KMS-11 (cell line): Measurements from ENCODE around the gene MRPS25.

Source experiments
- H2AFZ ChIP-seq: fragments of 200-600 bp; sonication (generic); 2 replicates; pipeline ENCODE4 v1.6.1; 2016; ENCODE audit warnings: antibody characterized with exemption, mixed run types, low read depth
- H3K27ac ChIP-seq: fragments of 200-600 bp; sonication (generic); 2 replicates; pipeline ENCODE4 v1.6.1; 2016; ENCODE audit warnings: mild to moderate bottlenecking, mixed run types
- H3K27me3 ChIP-seq: fragments of 200-600 bp; sonication (generic); 2 replicates; pipeline ENCODE4 v1.6.1; 2017; ENCODE audit warnings: mild to moderate bottlenecking, low read depth, mixed run types, moderate library complexity; ENCODE audit not compliant: insufficient read depth
- H3K36me3 ChIP-seq: fragments of 200-600 bp; sonication (generic); 2 replicates; pipeline ENCODE4 v1.6.1; 2017; ENCODE audit warnings: mild to moderate bottlenecking, mixed run types; ENCODE audit not compliant: insufficient read depth
- H3K4me1 ChIP-seq: fragments of 200-600 bp; sonication (generic); 2 replicates; pipeline ENCODE4 v1.6.1; 2016; ENCODE audit warnings: mild to moderate bottlenecking, low read depth, mixed run types; ENCODE audit not compliant: poor library complexity, severe bottlenecking
- H3K4me2 ChIP-seq: fragments of 200-600 bp; sonication (generic); 2 replicates; pipeline ENCODE4 v1.7.0; 2016; ENCODE audit warnings: mild to moderate bottlenecking, mixed run types
- H3K4me3 ChIP-seq: fragments of 200-600 bp; sonication (generic); IDR thresholded peaks from 2 replicates; pipeline ENCODE4 v1.6.1; 2017; ENCODE audit warnings: low read depth, low read length, mixed read lengths; ENCODE audit not compliant: insufficient read depth
- H3K79me2 ChIP-seq: fragments of 200-600 bp; sonication (generic); 2 replicates; pipeline ENCODE4 v1.6.1; 2016; ENCODE audit warnings: low read depth, mixed run types; ENCODE audit not compliant: insufficient read depth
- H3K9ac ChIP-seq: fragments of 200-600 bp; sonication (generic); 2 replicates; pipeline ENCODE4 v1.6.1; 2016; ENCODE audit warnings: mild to moderate bottlenecking, mixed run types
- H4K20me1 ChIP-seq: fragments of 200-600 bp; sonication (generic); 2 replicates; pipeline ENCODE4 v1.6.1; 2016; ENCODE audit warnings: mild to moderate bottlenecking, mixed run types; ENCODE audit not compliant: insufficient read depth
- TF ChIP-seq, protein P1 (sequence below): fragments of 200-600 bp; sonication (generic); conservative IDR thresholded peaks from 2 replicates; pipeline ENCODE4 v1.6.1; 2017; ENCODE audit warnings: low read depth, mild to moderate bottlenecking, antibody characterized with exemption, low read length, moderate library complexity, mixed read lengths

Gene MRPS25

DNA sequence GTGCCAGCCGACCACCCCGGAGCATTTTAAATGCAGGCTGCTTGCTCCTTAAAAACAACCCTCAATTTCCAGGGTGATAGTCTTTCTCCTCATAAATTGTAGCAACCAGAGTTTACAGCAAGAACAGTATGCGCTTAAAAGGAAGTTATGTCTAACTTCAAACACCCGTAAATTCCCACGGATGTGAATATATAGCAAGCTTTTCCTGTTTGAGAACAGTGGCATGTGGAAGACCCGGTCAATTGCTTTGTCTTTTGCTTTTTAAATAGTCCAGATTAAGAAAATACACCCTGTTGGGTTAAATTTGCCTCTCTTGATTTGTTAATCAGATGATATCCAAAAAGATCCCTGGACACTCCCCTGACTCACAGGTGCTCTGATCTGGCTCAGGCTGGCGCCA lies 20.8 kb downstream of the MRPS25 start:
- Histone ChIP-seq H3K27ac (no peak overlapping the region; the same call in 1 of the 2 replicates), H3K36me3 (no peaks in the 10 kb centered on the region; the same call in 1 of the 2 replicates), H3K4me3 (no peak overlapping the region), H3K4me2 (no peak overlapping the region), H3K9ac (no peak overlapping the region), H3K79me2 (no peaks in the 10 kb centered on the region), H2AFZ (no peak overlapping the region), H3K4me1 (peaks cover 34% of the 10 kb centered on the region), H3K27me3 (no peaks in the 10 kb centered on the region), H4K20me1 (no peaks in the 10 kb centered on the region)
- TF ChIP-seq, protein P1, sequence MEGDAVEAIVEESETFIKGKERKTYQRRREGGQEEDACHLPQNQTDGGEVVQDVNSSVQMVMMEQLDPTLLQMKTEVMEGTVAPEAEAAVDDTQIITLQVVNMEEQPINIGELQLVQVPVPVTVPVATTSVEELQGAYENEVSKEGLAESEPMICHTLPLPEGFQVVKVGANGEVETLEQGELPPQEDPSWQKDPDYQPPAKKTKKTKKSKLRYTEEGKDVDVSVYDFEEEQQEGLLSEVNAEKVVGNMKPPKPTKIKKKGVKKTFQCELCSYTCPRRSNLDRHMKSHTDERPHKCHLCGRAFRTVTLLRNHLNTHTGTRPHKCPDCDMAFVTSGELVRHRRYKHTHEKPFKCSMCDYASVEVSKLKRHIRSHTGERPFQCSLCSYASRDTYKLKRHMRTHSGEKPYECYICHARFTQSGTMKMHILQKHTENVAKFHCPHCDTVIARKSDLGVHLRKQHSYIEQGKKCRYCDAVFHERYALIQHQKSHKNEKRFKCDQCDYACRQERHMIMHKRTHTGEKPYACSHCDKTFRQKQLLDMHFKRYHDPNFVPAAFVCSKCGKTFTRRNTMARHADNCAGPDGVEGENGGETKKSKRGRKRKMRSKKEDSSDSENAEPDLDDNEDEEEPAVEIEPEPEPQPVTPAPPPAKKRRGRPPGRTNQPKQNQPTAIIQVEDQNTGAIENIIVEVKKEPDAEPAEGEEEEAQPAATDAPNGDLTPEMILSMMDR: no peak

DNA sequence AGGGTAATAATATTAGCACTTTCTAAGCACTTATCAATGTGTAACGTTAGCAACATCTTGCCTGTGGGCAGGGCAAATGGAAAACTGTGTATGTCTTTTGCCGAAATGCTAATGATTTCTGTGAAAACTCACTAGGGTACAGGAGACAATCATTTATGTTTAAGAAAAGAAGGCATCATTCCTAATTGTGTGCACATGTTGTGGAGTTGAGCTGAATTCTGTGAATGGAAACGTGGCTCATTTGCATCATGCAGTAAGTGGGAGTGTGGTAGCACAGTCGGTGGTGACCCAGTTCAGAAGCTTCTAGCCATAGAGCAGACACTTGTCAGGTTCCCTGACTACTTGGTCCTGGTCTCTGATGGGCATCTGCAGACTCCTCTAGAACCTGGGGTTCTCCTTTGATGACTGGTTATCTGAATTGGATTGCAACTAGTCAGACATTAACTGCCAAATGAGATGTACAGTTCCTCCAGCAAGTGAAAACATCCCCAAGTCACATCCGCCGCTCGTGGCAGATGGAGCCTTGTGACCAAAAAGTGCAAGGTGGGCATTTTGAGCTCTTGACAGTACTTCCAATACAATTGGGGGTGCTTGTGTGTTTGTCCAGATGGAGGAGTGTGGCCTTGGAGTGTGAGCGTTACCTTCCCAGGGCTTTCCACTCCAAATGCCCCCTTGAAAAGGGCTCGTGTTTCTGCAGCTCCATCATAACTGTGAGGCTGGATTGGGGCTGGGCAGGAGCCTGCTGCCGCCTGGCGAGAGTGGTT lies 21.5 kb downstream of the MRPS25 start:
- H3K27ac ChIP-seq: no peak overlapping the region
- H4K20me1 ChIP-seq: no peaks in the 10 kb centered on the region
- H3K4me2 ChIP-seq: no peak overlapping the region
- TF ChIP-seq, protein P1: no peak
- H3K27me3 ChIP-seq: no peaks in the 10 kb centered on the region
- no peak overlapping the region for H2AFZ ChIP-seq
- peaks cover 34% of the 10 kb centered on the region for H3K4me1 ChIP-seq
- no peaks in the 10 kb centered on the region; the same call in 1 of the 2 replicates for H3K36me3 ChIP-seq
- no peaks in the 10 kb centered on the region for H3K79me2 ChIP-seq
- no peak overlapping the region for H3K9ac ChIP-seq
- no peak overlapping the region for H3K4me3 ChIP-seq

DNA sequence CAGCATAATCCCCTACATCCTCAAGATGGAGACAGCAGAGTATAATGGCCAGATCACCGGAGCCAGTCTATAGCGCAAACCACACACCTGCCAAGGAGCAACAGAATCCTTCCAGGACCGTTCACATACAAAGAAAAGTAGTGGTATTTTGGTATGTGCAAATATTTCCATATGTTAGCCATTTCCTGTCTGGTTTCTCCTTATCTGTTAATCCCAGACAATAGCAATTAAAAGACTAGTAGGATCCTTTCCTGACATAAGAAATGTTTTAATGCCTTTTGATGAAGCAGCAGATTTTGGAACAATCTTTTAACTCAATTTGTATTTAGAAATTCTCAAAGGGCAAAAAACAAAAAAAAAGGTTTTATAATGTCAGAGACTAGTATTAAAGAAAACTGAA lies 22.2 kb downstream of the MRPS25 start:
- H2AFZ ChIP-seq: no peak overlapping the region
- no peaks in the 10 kb centered on the region for H3K79me2 ChIP-seq
- H4K20me1 ChIP-seq: no peaks in the 10 kb centered on the region
- peaks cover 34% of the 10 kb centered on the region for H3K4me1 ChIP-seq
- no peak overlapping the region for H3K4me3 ChIP-seq
- H3K4me2 ChIP-seq: no peak overlapping the region
- no peaks in the 10 kb centered on the region; the same call in 1 of the 2 replicates for H3K36me3 ChIP-seq
- TF ChIP-seq, protein P1: no peak
- H3K9ac ChIP-seq: no peak overlapping the region
- no peaks in the 10 kb centered on the region for H3K27me3 ChIP-seq
- no peak overlapping the region for H3K27ac ChIP-seq

DNA sequence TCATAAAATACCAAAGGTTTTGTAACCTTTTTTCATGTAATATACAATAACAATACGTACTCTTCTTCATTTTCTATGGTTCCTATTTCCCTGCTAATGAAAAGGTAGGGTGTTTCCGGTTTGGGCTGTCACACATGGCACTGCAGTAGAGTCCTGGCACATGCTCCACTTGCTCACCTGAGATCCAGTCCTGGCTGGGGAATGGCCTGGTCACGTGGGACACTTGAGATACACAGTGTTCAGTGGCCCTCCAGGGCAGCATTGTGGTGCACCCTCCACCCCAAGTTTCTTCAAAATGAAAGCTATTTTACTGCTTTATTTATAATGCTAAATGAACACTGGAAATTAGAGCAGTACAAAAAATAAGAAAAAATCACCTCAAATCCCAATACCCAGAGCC lies 23.2 kb downstream of the MRPS25 start:
- H3K79me2 ChIP-seq: no peaks in the 10 kb centered on the region
- H3K9ac ChIP-seq: no peak overlapping the region
- TF ChIP-seq, protein P1: no peak
- H3K27ac ChIP-seq: no peak overlapping the region
- no peak overlapping the region for H2AFZ ChIP-seq
- H3K4me2 ChIP-seq: no peak overlapping the region
- no peak overlapping the region for H3K4me3 ChIP-seq
- H3K4me1 ChIP-seq: peaks cover 27% of the 10 kb centered on the region
- no peaks in the 10 kb centered on the region; the same call in 1 of the 2 replicates for H3K36me3 ChIP-seq
- no peaks in the 10 kb centered on the region for H4K20me1 ChIP-seq
- no peaks in the 10 kb centered on the region for H3K27me3 ChIP-seq
